Ascending aorta (tissue), 2 donors: ENCODE data around the gene KCNMA1. TPM values are rescaled to one million over a fixed set of nuclear protein-coding genes. Genes with fewer than 3 reads are reported as not detected.
A peak's percentile ranks its signal among the peaks of the same experiment; 100 is the strongest.

Experiments
- DNase-seq, 2 donors: peaks; one replicate each; pipeline ENCODE4 v3.0.0-alpha.2; 2019; ENCODE audit warnings: low spot score in 2 of 2
- H3K27ac ChIP-seq, 2 donors: fragments of 200-600 bp; sonication (generic); one replicate each; pipeline ENCODE4 v1.5.1; 2016 to 2017; ENCODE audit warnings: mild to moderate bottlenecking in 1 of 2
- H3K27me3 ChIP-seq: fragments of 200-600 bp; sonication (generic); one replicate; pipeline ENCODE4 v1.5.1; 2017
- H3K36me3 ChIP-seq, 2 donors: fragments of 200-600 bp; sonication (generic); one replicate each; pipeline ENCODE4 v1.5.1; 2016
- H3K4me1 ChIP-seq, 2 donors: fragments of 200-600 bp; sonication (generic); one replicate each; pipeline ENCODE4 v1.5.1; 2016 to 2017; ENCODE audit warnings: mild to moderate bottlenecking in 1 of 2
- H3K4me3 ChIP-seq, 2 donors: fragments of 200-600 bp; sonication (generic); one replicate each; pipeline ENCODE4 v1.5.1; 2016 to 2017; ENCODE audit warnings: mild to moderate bottlenecking in 1 of 2
- H3K9me3 ChIP-seq, 2 donors: fragments of 200-600 bp; sonication (generic); one replicate each; pipeline ENCODE4 v1.5.1; 2016
- CTCF ChIP-seq, 3 experiments: fragments of 200-600 bp in 2 of 3; fragments of 450-650 bp in 1 of 3; sonication (generic) in 2 of 3; IDR thresholded peaks; one replicate each; pipeline ENCODE4 v1.5.1; 2016 to 2019; ENCODE audit warnings: antibody characterized with exemption in 3 of 3, mild to moderate bottlenecking in 1 of 3, moderate library complexity in 1 of 3
- intact Hi-C: fragments of 100-400 bp; cut with DNase I; formaldehyde crosslinking; loops from one replicate; pipeline ENCODE4 v1.15.1; 2023
- total RNA-seq: library from RNA; depleted of rRNA; stranded (reverse); fragments of >200 nt; gene quantifications from one replicate; pipeline ENCODE4 v1.1.0, GENCODE V29; 2016

The KCNMA1 gene
- total RNA-seq, 1 donor from 2014 or later = 28.6 TPM

GRCh38 chr10:77512219-77512578 is 125.4 kb downstream of the KCNMA1 start:
- Histone ChIP-seq H3K36me3 (no peaks in the 10 kb centered on the region), H3K27me3 (no peaks in the 10 kb centered on the region), H3K4me1 (peaks cover 6 to 42% of the 10 kb centered on the region in 2 donors), H3K4me3 (no peak overlapping the region), H3K9me3 (no peaks in the 10 kb centered on the region), H3K27ac (peak overlapping the region; percentile 82 to 86)
- no peak for DNase-seq
- intact Hi-C loops = loop anchor here (5.0 kb wide), 5 partner anchors 40 to 335 kb away; partner anchors contain the start of gene KCNMA1
- no peak for TF ChIP-seq CTCF (IDR thresholded peaks at IDR 0.05)

GRCh38 chr10:77511498-77512218 is 126.0 kb downstream of the KCNMA1 start:
- no peak for TF ChIP-seq CTCF (IDR thresholded peaks at IDR 0.05)
- peak overlapping the region; percentile 17 to 82 for H3K27ac ChIP-seq
- no peaks in the 10 kb centered on the region for H3K9me3 ChIP-seq
- intact Hi-C loops = loop anchor here (5.0 kb wide), 5 partner anchors 41 to 334 kb away; partner anchors contain the start of gene KCNMA1
- H3K4me1 ChIP-seq = peaks cover 6 to 46% of the 10 kb centered on the region in 2 donors
- H3K36me3 ChIP-seq = no peaks in the 10 kb centered on the region
- DNase-seq = no peak
- no peaks in the 10 kb centered on the region for H3K27me3 ChIP-seq
- H3K4me3 ChIP-seq = no peak overlapping the region

- H3K4me1 ChIP-seq = peaks cover 6 to 48% of the 10 kb centered on the region in 2 donors
- intact Hi-C loops = loop anchor here (5.0 kb wide), 5 partner anchors 42 to 333 kb away; partner anchors contain the start of gene KCNMA1
Observed at GRCh38 chr10:77510695-77511094, 126.9 kb downstream of the KCNMA1 start.

GRCh38 chr10:77510294-77510693 is 127.3 kb downstream of the KCNMA1 start:
- H3K27ac ChIP-seq = peak overlapping the region in 1 of 2 donors; percentile 17
- no peaks in the 10 kb centered on the region for H3K27me3 ChIP-seq
- H3K4me1 ChIP-seq = peaks cover 6 to 51% of the 10 kb centered on the region in 2 donors
- no peak for TF ChIP-seq CTCF (IDR thresholded peaks at IDR 0.05)
- intact Hi-C loops = loop anchor here (5.0 kb wide), 5 partner anchors 42 to 333 kb away; partner anchors contain the start of gene KCNMA1
- H3K4me3 ChIP-seq = no peak overlapping the region
- H3K9me3 ChIP-seq = no peaks in the 10 kb centered on the region
- no peak for DNase-seq
- no peaks in the 10 kb centered on the region for H3K36me3 ChIP-seq

More at GRCh38 chr10:77510695-77511094, 126.9 kb downstream of the KCNMA1 start:
- Histone ChIP-seq H3K36me3 (no peaks in the 10 kb centered on the region), H3K4me3 (no peak overlapping the region), H3K27ac (peak overlapping the region; percentile 17 to 82), H3K27me3 (no peaks in the 10 kb centered on the region), H3K9me3 (no peaks in the 10 kb centered on the region)
- DNase-seq = no peak
- no peak for TF ChIP-seq CTCF (IDR thresholded peaks at IDR 0.05)

GRCh38 chr10:77509391-77509790 is 128.2 kb downstream of the KCNMA1 start:
- no peak for DNase-seq
- no peak for TF ChIP-seq CTCF (IDR thresholded peaks at IDR 0.05)
- intact Hi-C loops = no loop called here
- H3K36me3 ChIP-seq = no peaks in the 10 kb centered on the region
- H3K9me3 ChIP-seq = no peaks in the 10 kb centered on the region
- no peak overlapping the region for H3K4me3 ChIP-seq
- no peak overlapping the region for H3K27ac ChIP-seq
- H3K4me1 ChIP-seq = peaks cover 6 to 54% of the 10 kb centered on the region in 2 donors
- no peaks in the 10 kb centered on the region for H3K27me3 ChIP-seq
